IPS-20b (cell line): ENCODE measurements around the gene KMT2A.
"Not testable (repeated sequence)": the region's sequence is repeated elsewhere in the genome, so short reads cannot be mapped to it uniquely, and the experiment has no call there.

Experiments used
- H3K27ac ChIP-seq: one replicate; pipeline ENCODE4 v1.5.1; 2013; ENCODE audit warnings: low read length
- H3K27me3 ChIP-seq: 2 replicates; pipeline ENCODE4 v1.6.1; 2013; ENCODE audit warnings: mild to moderate bottlenecking, low read length, inconsistent platforms; ENCODE audit not compliant: insufficient read depth
- H3K36me3 ChIP-seq: 2 replicates; pipeline ENCODE4 v1.6.1; 2013; ENCODE audit warnings: low read depth, mild to moderate bottlenecking, inconsistent platforms, low read length, moderate library complexity; ENCODE audit not compliant: insufficient read depth
- H3K4me1 ChIP-seq: 2 replicates; pipeline ENCODE4 v1.6.1; 2013; ENCODE audit warnings: mild to moderate bottlenecking, control low read depth, inconsistent platforms, low read length, moderate library complexity; ENCODE audit not compliant: insufficient read depth
- H3K4me3 ChIP-seq: 2 replicates; pipeline ENCODE4 v1.5.1; 2013; ENCODE audit warnings: mild to moderate bottlenecking, low read length, inconsistent platforms
- H3K9ac ChIP-seq: 2 replicates; pipeline ENCODE4 v1.6.1; 2013; ENCODE audit warnings: low read depth, mild to moderate bottlenecking, inconsistent platforms, low read length, moderate library complexity
- H3K9me3 ChIP-seq: 2 replicates; pipeline ENCODE4 v1.6.1; 2013; ENCODE audit warnings: mild to moderate bottlenecking, low read depth, low read length, inconsistent platforms; ENCODE audit not compliant: insufficient read depth

Gene KMT2A

DNA sequence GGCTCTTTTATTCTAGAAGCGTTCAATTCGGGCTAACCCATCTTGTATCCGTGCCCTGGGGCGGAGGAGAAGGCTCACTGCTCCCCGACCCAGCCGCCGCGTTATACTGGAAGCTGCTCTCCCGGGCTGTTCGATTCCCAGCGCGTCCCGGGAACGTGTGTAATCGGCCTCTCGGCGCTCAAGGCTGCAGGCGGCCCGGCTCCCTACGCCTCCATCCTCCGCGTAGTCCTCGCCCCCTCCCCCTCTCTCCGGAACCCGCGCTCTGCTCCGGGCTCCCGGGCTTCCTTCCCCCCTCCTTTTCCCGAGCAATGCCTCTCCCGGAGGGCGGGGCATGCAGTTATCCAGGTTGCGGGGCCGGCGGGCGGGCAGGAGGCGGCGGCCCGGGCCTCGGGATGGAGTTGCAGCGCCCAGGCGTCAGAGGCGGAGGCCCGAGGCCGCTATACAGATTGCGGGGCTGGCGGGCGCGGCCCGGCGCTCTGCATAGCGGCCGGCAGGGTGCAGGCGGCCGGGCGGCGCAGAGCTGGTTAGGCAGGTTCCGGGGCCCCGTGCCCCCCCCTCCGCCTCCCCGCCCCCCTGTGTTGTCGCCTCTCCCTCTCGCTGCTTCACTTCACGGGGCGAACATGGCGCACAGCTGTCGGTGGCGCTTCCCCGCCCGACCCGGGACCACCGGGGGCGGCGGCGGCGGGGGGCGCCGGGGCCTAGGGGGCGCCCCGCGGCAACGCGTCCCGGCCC is at the start of gene KMT2A:
KMT2A (plus strand) TSS at position 600 of the 732 bp plus-strand sequence; CDS start at position 621, 21 bp downstream.
- peak within 1 kb of the TSS; percentile 98 for H3K9ac ChIP-seq
- H3K9me3 ChIP-seq, result no peaks in the 10 kb centered on the region
- peak within 1 kb of the TSS; percentile 93 for H3K4me3 ChIP-seq
- H3K27me3 ChIP-seq, result 0 out of 2 replicates have a peak, but pooled peaks cover 7% of the 10 kb centered on the region
- H3K36me3 ChIP-seq, result peaks cover 21% of the 10 kb centered on the region; the same call in 1 of the 2 replicates
- peaks cover 13% of the 10 kb centered on the region; the same call in 1 of the 2 replicates for H3K4me1 ChIP-seq
- H3K27ac ChIP-seq, result peak within 1 kb of the TSS; percentile 94

DNA sequence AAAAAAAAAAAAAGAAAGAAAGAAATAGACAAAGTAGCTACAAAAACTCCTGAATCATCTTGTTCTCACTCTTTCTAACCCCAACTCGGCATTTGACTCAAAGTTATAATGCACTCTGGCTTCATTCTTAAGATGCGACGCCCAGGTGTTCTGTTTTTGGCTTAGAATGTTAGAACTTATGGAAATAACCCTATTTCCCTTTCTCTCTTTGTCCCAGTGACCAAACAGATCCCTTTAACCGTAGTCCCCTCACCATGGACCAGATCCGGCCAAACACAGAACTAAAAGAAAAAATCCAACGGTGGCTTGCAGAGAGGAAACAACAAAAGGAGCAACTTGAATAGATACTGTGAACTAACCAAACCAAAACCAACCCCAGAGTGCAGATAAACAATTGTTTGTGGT is 40.2 kb upstream of the KMT2A start:
- no peak overlapping the region for H3K4me3 ChIP-seq

DNA sequence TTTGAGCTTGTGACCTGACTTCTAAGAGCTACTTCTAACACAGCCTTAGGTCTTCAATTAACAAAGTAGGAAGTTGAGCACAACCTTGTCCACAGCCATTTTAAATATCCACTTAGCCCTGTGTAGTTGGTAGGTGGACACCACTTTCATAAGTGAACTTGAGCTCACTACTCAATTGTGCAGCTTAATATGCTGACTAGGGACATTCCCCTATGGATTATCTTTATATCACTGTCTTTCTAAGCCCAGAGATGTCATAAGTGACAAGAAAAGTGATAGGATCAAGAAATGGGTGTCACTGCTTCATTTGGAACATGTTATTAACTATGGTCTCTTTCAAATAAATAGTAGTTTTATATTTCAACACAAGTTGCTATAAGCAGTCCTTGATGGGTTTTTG is 38.8 kb upstream of the KMT2A start:
- H3K36me3 ChIP-seq, result peaks cover 56% of the 10 kb centered on the region
- H3K9ac ChIP-seq, result no peak overlapping the region
- no peak overlapping the region for H3K27ac ChIP-seq
- no peaks in the 10 kb centered on the region for H3K4me1 ChIP-seq
- H3K4me3 ChIP-seq, result no peak overlapping the region
- H3K27me3 ChIP-seq, result no peaks in the 10 kb centered on the region
- H3K9me3 ChIP-seq, result no peaks in the 10 kb centered on the region

More for the DNA sequence above, 40.2 kb upstream of the KMT2A start:
- Histone ChIP-seq H3K9ac (no peak overlapping the region), H3K27me3 (no peaks in the 10 kb centered on the region), H3K27ac (no peak overlapping the region), H3K36me3 (peaks cover 66% of the 10 kb centered on the region), H3K4me1 (no peaks in the 10 kb centered on the region), H3K9me3 (no peaks in the 10 kb centered on the region)

DNA sequence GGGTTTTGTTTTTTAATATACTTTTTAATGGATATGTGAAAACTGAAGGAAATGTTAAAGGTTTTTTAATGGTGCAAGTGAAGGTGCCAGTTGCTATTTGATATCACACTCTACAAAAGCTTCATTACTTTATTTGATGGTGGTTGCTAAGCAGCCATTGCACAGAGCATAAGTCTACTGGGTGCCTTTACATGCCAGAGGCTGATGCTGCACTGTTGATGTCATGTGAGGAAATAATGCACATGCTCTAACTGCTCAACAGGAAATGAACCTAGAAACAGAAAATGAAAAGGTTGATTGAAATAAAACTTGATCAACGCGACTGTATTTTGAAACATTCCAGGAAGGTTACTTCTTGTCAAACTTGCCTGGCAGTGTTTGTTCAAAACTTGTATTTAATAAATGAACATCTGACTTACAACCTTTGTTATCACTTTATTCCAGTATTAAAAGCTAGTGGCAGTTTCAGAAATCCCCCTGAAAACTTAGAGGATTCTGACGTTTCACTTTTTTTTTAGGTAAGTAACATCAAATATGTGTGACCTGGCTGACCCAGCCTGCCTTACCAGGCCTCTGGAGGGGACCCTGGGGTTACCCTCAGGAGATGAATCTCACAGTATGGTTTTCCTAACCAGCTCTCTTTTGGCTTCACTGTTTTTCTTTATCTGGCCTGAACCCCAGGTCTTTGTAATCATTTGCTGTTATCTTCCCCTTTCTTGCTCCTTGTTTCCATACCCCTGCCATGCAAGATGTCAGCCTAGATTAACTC is 37.3 kb upstream of the KMT2A start:
- H3K27ac ChIP-seq, result no peak overlapping the region
- H3K9me3 ChIP-seq, result no peaks in the 10 kb centered on the region
- H3K27me3 ChIP-seq, result no peaks in the 10 kb centered on the region
- H3K4me3 ChIP-seq, result no peak overlapping the region
- H3K36me3 ChIP-seq, result peaks cover 41% of the 10 kb centered on the region
- H3K4me1 ChIP-seq, result 0 out of 2 replicates have a peak, but pooled peaks cover 3% of the 10 kb centered on the region
- H3K9ac ChIP-seq, result no peak overlapping the region

DNA sequence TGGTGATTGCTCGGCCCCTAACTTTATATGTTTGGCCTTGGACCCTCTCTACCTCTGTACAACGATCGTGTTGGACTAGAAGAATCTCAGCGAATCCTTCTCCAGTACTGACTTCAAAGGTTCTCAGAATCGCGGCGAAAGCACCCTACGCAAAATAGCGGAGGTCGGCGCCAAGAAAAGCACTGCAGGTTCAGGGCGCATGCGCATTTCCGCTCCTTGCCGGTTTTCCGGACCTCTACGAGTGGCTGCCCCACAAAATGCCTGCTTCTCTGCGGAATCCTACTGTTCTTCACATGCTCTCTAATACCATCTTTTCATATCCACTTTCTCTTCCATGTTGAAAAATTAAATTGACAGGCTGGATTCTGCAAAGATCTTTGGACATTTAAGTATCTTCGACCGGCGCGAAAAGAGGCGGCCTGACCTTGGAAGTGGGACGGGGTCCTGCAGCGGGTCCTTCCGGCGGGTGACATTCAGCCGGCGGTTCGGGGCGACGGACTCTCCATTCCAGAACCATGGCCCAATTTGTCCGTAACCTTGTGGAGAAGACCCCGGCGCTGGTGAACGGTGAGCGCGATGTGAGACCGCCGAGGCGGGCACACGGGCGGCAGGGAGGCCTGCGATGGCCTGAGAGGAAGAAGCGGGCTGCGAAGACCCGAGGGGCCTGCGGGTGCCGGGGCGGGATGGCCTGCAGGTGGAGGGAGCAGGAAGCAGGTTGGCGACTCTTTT is 35.0 kb upstream of the KMT2A start, which contains the start of gene ATP5MG:
ATP5MG (plus strand) TSS at position 456 of the 729 bp plus-strand sequence; CDS start at position 516, 60 bp downstream.
- Histone ChIP-seq H3K9ac (peak within 1 kb of the TSS; percentile 95), H3K4me3 (peak within 1 kb of the TSS; percentile 98), H3K27me3 (no peaks in the 10 kb centered on the region), H3K9me3 (no peaks in the 10 kb centered on the region), H3K27ac (peak within 1 kb of the TSS; percentile 13), H3K36me3 (peaks cover 37% of the 10 kb centered on the region), H3K4me1 (0 out of 2 replicates have a peak, but pooled peaks cover 3% of the 10 kb centered on the region)

DNA sequence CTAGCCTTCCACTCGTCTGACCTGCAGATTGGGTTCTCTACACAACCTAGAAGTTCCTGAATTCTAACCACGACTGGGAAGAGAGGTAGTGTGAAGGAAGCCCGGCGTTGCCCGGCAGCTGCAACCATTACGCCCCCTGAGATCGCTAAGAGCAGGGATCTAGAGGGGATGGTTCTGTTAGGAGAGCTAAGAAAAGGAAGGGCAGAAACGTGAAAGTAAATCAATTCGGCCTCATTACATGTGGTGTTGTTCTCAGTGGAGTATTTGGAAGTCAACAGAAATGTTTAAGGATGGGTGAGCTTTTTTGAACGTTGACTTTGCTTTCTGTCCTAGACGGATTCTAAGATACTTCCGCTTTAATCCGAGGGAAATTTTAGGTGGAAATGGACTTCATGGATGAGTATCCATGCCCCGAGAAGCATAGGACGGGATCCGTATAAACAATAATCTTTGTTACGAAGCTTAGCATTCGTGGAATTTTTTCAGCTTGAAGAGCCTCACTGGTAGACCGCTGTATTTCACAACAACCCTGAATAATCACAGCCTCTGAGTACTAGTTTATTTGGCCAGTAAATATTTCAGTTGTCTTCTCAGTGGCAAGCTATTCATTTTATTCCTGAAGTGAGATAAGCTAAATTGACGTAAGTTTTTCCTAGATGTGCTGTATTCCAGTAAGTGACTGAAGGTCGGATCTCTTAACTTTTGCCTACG is 34.3 kb upstream of the KMT2A start:
- H3K9me3 ChIP-seq, result no peaks in the 10 kb centered on the region
- H3K36me3 ChIP-seq, result peaks cover 37% of the 10 kb centered on the region
- peak overlapping the region; percentile 95 for H3K9ac ChIP-seq
- H3K27me3 ChIP-seq, result no peaks in the 10 kb centered on the region
- peak overlapping the region; percentile 98 for H3K4me3 ChIP-seq
- H3K27ac ChIP-seq, result peak overlapping the region; percentile 13
- H3K4me1 ChIP-seq, result 0 out of 2 replicates have a peak, but pooled peaks cover 3% of the 10 kb centered on the region

DNA sequence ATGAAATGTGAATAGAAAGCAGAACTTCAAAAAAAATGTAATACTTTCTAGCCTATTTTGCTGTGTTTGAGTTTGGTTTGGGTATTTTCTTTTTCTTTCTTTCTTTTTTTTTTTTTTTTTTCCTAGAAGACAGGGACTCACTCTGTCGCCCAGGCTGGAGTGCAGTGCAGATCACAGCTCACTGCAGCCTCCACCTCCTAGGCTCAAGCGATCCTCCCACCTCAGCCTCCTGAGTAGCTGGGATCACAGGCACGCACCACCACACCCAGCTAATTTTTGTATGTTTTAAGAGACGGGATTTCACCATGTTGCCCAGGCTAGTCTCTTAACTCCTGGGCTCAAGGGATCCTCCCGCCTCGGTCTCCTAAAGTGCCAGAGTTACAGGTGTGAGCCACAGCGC is 33.7 kb upstream of the KMT2A start:
- Histone ChIP-seq H3K4me3 (peak overlapping the region; percentile 98), H3K36me3 (peaks cover 41% of the 10 kb centered on the region), H3K9ac (peak overlapping the region; percentile 95; the same call in 1 of the 2 replicates)
- H3K4me1 ChIP-seq, H3K9me3 ChIP-seq, H3K27me3 ChIP-seq, H3K27ac ChIP-seq: not testable (repeated sequence)

DNA sequence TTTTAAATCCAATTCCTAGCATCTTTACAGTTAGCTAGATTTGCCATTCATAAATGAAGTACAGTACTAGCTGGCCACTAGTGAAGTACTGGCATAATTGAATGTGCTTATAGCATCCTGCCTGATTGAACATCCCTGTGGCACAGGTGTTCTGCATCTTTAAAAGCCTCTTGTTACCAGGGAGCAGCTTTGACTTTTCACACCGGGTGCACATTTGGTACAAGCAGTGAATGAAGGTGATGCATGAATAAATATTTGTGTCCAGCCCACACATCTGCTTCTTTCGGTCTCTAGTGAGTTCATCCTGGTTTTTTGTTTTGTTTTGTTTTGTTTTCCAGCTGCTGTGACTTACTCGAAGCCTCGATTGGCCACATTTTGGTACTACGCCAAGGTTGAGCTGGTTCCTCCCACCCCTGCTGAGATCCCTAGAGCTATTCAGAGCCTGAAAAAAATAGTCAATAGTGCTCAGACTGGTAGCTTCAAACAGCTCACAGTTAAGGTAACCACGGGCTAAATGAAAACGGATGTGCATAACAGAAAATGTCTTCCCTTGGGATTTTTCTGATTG is 29.6 kb upstream of the KMT2A start:
- H3K9ac ChIP-seq, result no peak overlapping the region
- no peaks in the 10 kb centered on the region for H3K9me3 ChIP-seq
- no peak overlapping the region for H3K27ac ChIP-seq
- peaks cover 58% of the 10 kb centered on the region for H3K36me3 ChIP-seq
- H3K4me1 ChIP-seq, result 0 out of 2 replicates have a peak, but pooled peaks cover 3% of the 10 kb centered on the region
- no peak overlapping the region for H3K4me3 ChIP-seq
- H3K27me3 ChIP-seq, result no peaks in the 10 kb centered on the region

DNA sequence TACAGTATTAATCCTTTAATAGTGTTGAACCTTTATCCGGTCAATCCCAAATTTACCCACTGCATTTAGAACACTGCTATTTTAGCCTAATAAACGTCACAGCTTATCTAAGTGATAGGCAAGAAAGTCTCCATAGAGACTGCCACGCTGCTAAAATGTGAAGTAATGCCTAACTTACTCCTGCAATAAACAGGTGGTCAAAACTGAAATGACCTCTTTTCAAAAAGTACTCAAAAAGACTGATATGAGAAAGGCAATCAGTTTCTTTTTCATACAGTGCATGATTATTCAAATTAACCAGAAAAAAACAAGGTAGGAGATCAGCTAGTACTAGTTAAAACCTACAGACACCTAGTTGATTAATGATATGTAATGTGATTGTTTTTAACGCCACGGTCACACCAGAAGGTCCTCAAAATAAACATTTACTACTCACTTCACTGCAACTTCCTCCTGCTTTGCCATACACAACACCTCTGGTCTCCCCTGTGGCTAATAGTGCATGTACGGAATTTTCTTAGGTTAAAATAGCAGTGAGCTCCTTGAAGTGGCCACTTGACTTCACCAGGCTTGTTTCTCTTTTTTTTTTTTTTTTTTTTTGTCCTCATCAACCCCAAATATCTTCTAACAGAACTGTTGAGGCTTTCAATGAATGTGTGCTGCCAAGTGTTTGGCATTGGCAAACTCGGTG is 26.1 kb upstream of the KMT2A start:
- peaks cover 47% of the 10 kb centered on the region for H3K36me3 ChIP-seq
- H3K4me3 ChIP-seq, result no peak overlapping the region
- no peak overlapping the region for H3K27ac ChIP-seq
- no peak overlapping the region for H3K9ac ChIP-seq
- H3K9me3 ChIP-seq, result no peaks in the 10 kb centered on the region
- no peaks in the 10 kb centered on the region for H3K27me3 ChIP-seq
- H3K4me1 ChIP-seq, result peaks cover 4% of the 10 kb centered on the region

DNA sequence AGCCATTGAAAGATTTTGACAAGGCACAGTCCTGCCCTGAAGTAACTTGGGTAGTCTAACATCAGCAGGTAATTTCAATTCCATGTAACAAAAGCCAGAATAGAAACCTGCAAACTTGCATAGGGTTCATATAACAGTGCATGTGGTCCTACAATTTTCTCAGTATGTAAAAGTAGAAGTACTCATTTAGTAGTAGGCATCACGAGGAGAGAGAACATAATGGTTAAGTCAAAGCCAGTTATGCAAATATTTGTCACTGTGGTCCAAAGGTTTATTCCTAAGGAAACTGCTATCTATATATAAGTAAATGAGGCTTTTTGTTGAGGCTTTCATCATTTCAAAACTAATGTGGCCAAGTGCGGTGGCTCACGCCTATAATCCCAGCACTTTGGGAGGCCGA is 24.8 kb upstream of the KMT2A start:
- peaks cover 15% of the 10 kb centered on the region for H3K4me1 ChIP-seq
- H3K9me3 ChIP-seq, result no peaks in the 10 kb centered on the region
- no peak overlapping the region for H3K27ac ChIP-seq
- no peaks in the 10 kb centered on the region for H3K27me3 ChIP-seq
- no peak overlapping the region for H3K9ac ChIP-seq
- peaks cover 37% of the 10 kb centered on the region for H3K36me3 ChIP-seq
- no peak overlapping the region for H3K4me3 ChIP-seq
